Esophagus squamous epithelium (tissue), 5 donors: Measurements from ENCODE around the gene ATP10A. TPM values are rescaled to one million over a fixed set of nuclear protein-coding genes. Genes with fewer than 3 reads are reported as not detected.

Experiments
- DNase-seq: peaks from one replicate; lab custom pipeline; 2025; lab: John Stamatoyannopoulos, UW
- H3K27ac ChIP-seq, 4 donors: fragments of 200-600 bp; sonication (generic); one replicate each; pipeline ENCODE4 v1.5.1; 2016 to 2019; ENCODE audit warnings: mild to moderate bottlenecking in 1 of 4
- H3K27me3 ChIP-seq, 4 donors: fragments of 200-600 bp; sonication (generic); 1 replicate in 3 of 4; 2 replicates in 1 of 4; pipeline versions ENCODE4 v1.5.1 to v1.6.0; 2017 to 2021; ENCODE audit warnings: antibody characterized with exemption in 1 of 4
- H3K36me3 ChIP-seq, 3 donors: fragments of 200-600 bp; sonication (generic); one replicate each; pipeline ENCODE4 v1.5.1; 2016 to 2019
- H3K4me1 ChIP-seq, 3 donors: fragments of 200-600 bp; sonication (generic); one replicate each; pipeline ENCODE4 v1.5.1; 2017 to 2019
- H3K4me3 ChIP-seq, 4 donors: fragments of 200-600 bp; sonication (generic); 1 replicate in 3 of 4; 2 replicates in 1 of 4; pipeline ENCODE4 v1.5.1; 2016 to 2019; ENCODE audit warnings: mild to moderate bottlenecking in 2 of 4, moderate library complexity in 1 of 4
- H3K9me3 ChIP-seq, 3 donors: fragments of 200-600 bp; sonication (generic); one replicate each; pipeline ENCODE4 v1.5.1; 2016 to 2019
- CTCF ChIP-seq, 6 experiments: fragments of 450-650 bp in 4 of 6; fragments of 200-600 bp in 2 of 6; sonication (generic) in 2 of 6; IDR thresholded peaks; one replicate each; pipeline ENCODE4 v1.5.1; 2016 to 2019; ENCODE audit warnings: antibody characterized with exemption in 6 of 6, mild to moderate bottlenecking in 4 of 6, moderate library complexity in 4 of 6
- POLR2A ChIP-seq, 4 donors: fragments of 450-650 bp; IDR thresholded peaks; one replicate each; pipeline ENCODE4 v1.6.1; 2017; ENCODE audit warnings: antibody characterized with exemption in 4 of 4, mild to moderate bottlenecking in 4 of 4, moderate library complexity in 3 of 4
- WGBS, 2 donors: methylation state at CpG; one replicate each; pipeline ENCODE4 v1.1.5; 2018; 5-methylcytosine and 5-hydroxymethylcytosine counted together
- intact Hi-C: fragments of 100-400 bp; cut with DNase I; formaldehyde crosslinking; loops from one replicate; pipeline ENCODE4 v1.15.0; 2022
- total RNA-seq, 4 donors: library from RNA; depleted of rRNA; stranded (reverse); fragments of >200 nt; gene quantifications; one replicate each; pipeline ENCODE4 v1.1.0, GENCODE V29; 2016
- donor health status: DM: yes; HTN: yes; CAD: no.

The ATP10A gene
- total RNA-seq, 4 donors from 2014 or later: 0.88 to 6.3 (median 1.9) TPM

- 40 to 79% methylated on average over 2 to 5 of the region's 6 CpGs for WGBS, 2 donors
- H3K27ac ChIP-seq: no peak overlapping the region
- intact Hi-C loops: no loop called here
- TF ChIP-seq POLR2A (IDR thresholded peaks at IDR 0.05) (no peak), CTCF (IDR thresholded peaks at IDR 0.05) (no peak)
- no peaks in the 10 kb centered on the region for H3K36me3 ChIP-seq
- no peaks in the 10 kb centered on the region for H3K9me3 ChIP-seq
- H3K4me3 ChIP-seq: no peak overlapping the region
- no peak for DNase-seq
- H3K27me3 ChIP-seq: no peaks in the 10 kb centered on the region
- peaks cover 0 to 4% (median 0%) of the 10 kb centered on the region in 3 donors for H3K4me1 ChIP-seq
These were observed 56.1 kb downstream of the ATP10A start for GRCh38 chr15:25807063-25807462.

- H3K36me3 ChIP-seq: no peaks in the 10 kb centered on the region
- 48 to 65% methylated on average over 12 of the region's 12 CpGs for WGBS, 2 donors
- H3K4me1 ChIP-seq: no peaks in the 10 kb centered on the region
- H3K27ac ChIP-seq: no peak overlapping the region
- TF ChIP-seq CTCF (IDR thresholded peaks at IDR 0.05): no peak
- no peak for TF ChIP-seq POLR2A (IDR thresholded peaks at IDR 0.05)
- no peaks in the 10 kb centered on the region for H3K27me3 ChIP-seq
- no peaks in the 10 kb centered on the region for H3K9me3 ChIP-seq
- H3K4me3 ChIP-seq: no peak overlapping the region
- intact Hi-C loops: no loop called here
- no peak for DNase-seq
These were observed 58.1 kb downstream of the ATP10A start for GRCh38 chr15:25805031-25805430.

GRCh38 chr15:25804451-25804850 is 58.7 kb downstream of the ATP10A start:
- Histone ChIP-seq H3K27ac (no peak overlapping the region), H3K4me1 (no peaks in the 10 kb centered on the region), H3K9me3 (no peaks in the 10 kb centered on the region), H3K4me3 (no peak overlapping the region), H3K27me3 (no peaks in the 10 kb centered on the region), H3K36me3 (no peaks in the 10 kb centered on the region)
- TF ChIP-seq CTCF (IDR thresholded peaks at IDR 0.05) (no peak), POLR2A (IDR thresholded peaks at IDR 0.05) (no peak)
- intact Hi-C loops: no loop called here
- 76 to 82% methylated on average over 7 of the region's 7 CpGs for WGBS, 2 donors
- no peak for DNase-seq

- Histone ChIP-seq H3K4me3 (no peak overlapping the region), H3K27ac (no peak overlapping the region), H3K9me3 (no peaks in the 10 kb centered on the region), H3K4me1 (peaks cover 0 to 5% (median 0%) of the 10 kb centered on the region in 3 donors), H3K36me3 (no peaks in the 10 kb centered on the region), H3K27me3 (no peaks in the 10 kb centered on the region)
- TF ChIP-seq POLR2A (IDR thresholded peaks at IDR 0.05) (no peak), CTCF (IDR thresholded peaks at IDR 0.05) (no peak)
- intact Hi-C loops: no loop called here
- 97 to 100% methylated on average over 1 to 7 of the region's 10 CpGs for WGBS, 2 donors
- DNase-seq: no peak
These were observed 59.6 kb downstream of the ATP10A start for GRCh38 chr15:25803541-25803940.

GRCh38 chr15:25803036-25803435 is 60.1 kb downstream of the ATP10A start:
- no peaks in the 10 kb centered on the region for H3K27me3 ChIP-seq
- TF ChIP-seq POLR2A (IDR thresholded peaks at IDR 0.05) (no peak), CTCF (IDR thresholded peaks at IDR 0.05) (no peak)
- 86 to 88% methylated on average over 11 of the region's 11 CpGs for WGBS, 2 donors
- DNase-seq: no peak
- no peak overlapping the region for H3K4me3 ChIP-seq
- no peak overlapping the region for H3K27ac ChIP-seq
- no peaks in the 10 kb centered on the region for H3K9me3 ChIP-seq
- H3K36me3 ChIP-seq: no peaks in the 10 kb centered on the region
- peaks cover 0 to 11% (median 2%) of the 10 kb centered on the region in 3 donors for H3K4me1 ChIP-seq
- intact Hi-C loops: no loop called here
